ENCODE data around the gene TMEM125. TPM values are rescaled to one million over a fixed set of nuclear protein-coding genes. Genes with fewer than 3 reads are reported as not detected.

Gene TMEM125
- total RNA-seq, 1 experiment from 2014 or later = not detected

GRCh38 chr1:43280692-43281091 is 10.9 kb downstream of the TMEM125 start:
- CTCF ChIA-PET = interaction anchor here (0.7 kb wide), 1 partner anchor 77 kb away, joined by 13 read pairs; no protein-coding TSS in a partner anchor
- in situ Hi-C loops (cut with HindIII; ENCODE audit: low pct_unique_long_range_greater_than_20kb, low sequenced_read_pairs) (no loop called here), intact Hi-C loops (cut with micrococcal nuclease; ENCODE audit: unreplicated experiment) (no loop called here)
- Histone ChIP-seq H3K4me1 (ENCODE audit: control insufficient read depth, insufficient read depth, low read length) (no peaks in the 10 kb centered on the region), H3K36me3 (ENCODE audit: control insufficient read depth, insufficient read depth, low read length) (no peaks in the 10 kb centered on the region), H3K27ac (ENCODE audit: low read length) (no peak overlapping the region), H3K9me3 (ENCODE audit: control insufficient read depth, insufficient read depth, low read depth, low read length) (no peaks in the 10 kb centered on the region), H3K4me3 (ENCODE audit: low read depth in 2 of 2, low read length in 2 of 2) (no peak overlapping the region), H3K27me3 (ENCODE audit: control insufficient read depth, insufficient read depth, low read length) (no peaks in the 10 kb centered on the region)
- TF ChIP-seq TCF7L2 (IDR thresholded peaks at IDR 0.05; ENCODE audit: low read depth, low read length) (no peak), CTCF (IDR thresholded peaks at IDR 0.05) (no peak)
- DNase-seq (ENCODE audit: low read depth, low spot score) (no peak), ATAC-seq (no peak)
- POLR2A ChIA-PET = no interaction called here
- BruUV-seq (replicated peaks) = no TSS peak

GRCh38 chr1:43282220-43283195 is 12.7 kb downstream of the TMEM125 start:
- no TSS peak for BruUV-seq (replicated peaks)
- in situ Hi-C loops (cut with HindIII; ENCODE audit: low pct_unique_long_range_greater_than_20kb, low sequenced_read_pairs) = no loop called here
- POLR2A ChIA-PET = no interaction called here

More at GRCh38 chr1:43282220-43283195, 12.7 kb downstream of the TMEM125 start:
- Histone ChIP-seq H3K27me3 (ENCODE audit: control insufficient read depth, insufficient read depth, low read length) (no peaks in the 10 kb centered on the region), H3K4me1 (ENCODE audit: control insufficient read depth, insufficient read depth, low read length) (no peaks in the 10 kb centered on the region), H3K4me3 (ENCODE audit: low read depth in 2 of 2, low read length in 2 of 2) (no peak overlapping the region), H3K36me3 (ENCODE audit: control insufficient read depth, insufficient read depth, low read length) (no peaks in the 10 kb centered on the region), H3K27ac (ENCODE audit: low read length) (no peak overlapping the region), H3K9me3 (ENCODE audit: control insufficient read depth, insufficient read depth, low read depth, low read length) (no peaks in the 10 kb centered on the region)
- TF ChIP-seq SIN3A (IDR thresholded peaks at IDR 0.05; ENCODE audit: borderline replicate concordance, insufficient read depth, low read depth, low read length) = no peak
- no peak for TF ChIP-seq POLR2AphosphoS5 (IDR thresholded peaks at IDR 0.05; ENCODE audit: low read depth, low read length)
- TF ChIP-seq TCF7L2 (IDR thresholded peaks at IDR 0.05; ENCODE audit: low read depth, low read length) = no peak
- TF ChIP-seq CTCF (IDR thresholded peaks at IDR 0.05) = no peak
- TF ChIP-seq REST (IDR thresholded peaks at IDR 0.05; ENCODE audit: insufficient read depth in 1 of 2, low read depth in 2 of 2, low read length in 1 of 2) = no peak
- CTCF ChIA-PET = no interaction called here
- ATAC-seq = no peak
- intact Hi-C loops (cut with micrococcal nuclease; ENCODE audit: unreplicated experiment) = no loop called here
- DNase-seq (ENCODE audit: low read depth, low spot score) = no peak
